Endothelial cell of umbilical vein (primary cell): ENCODE measurements around the gene CLN6. TPM values are rescaled to one million over a fixed set of nuclear protein-coding genes. Genes with fewer than 3 reads are reported as not detected.

Experiments
- BruUV-seq: library from RNA; stranded (reverse); fragments of 400-500 nt; replicated peaks from 2 replicates; lab custom pipeline; 2021; lab: Mats Ljungman, UMichigan
- CTCF ChIA-PET: fragments of 300-600, 350-600 bp; sonication (Branson Sonifier 250); formaldehyde crosslinking; loops from one replicate; lab custom pipeline; 2021; ENCODE audit warnings: antibody characterized with exemption, inconsistent platforms; lab: Charles Lee
- POLR2A ChIA-PET: fragments of 300-600, 350-600 bp; sonication (Branson Sonifier 250); formaldehyde crosslinking; loops from one replicate; lab custom pipeline; 2021; ENCODE audit warnings: antibody characterized with exemption, inconsistent platforms; lab: Charles Lee
- DNase-seq: peaks from one replicate; pipeline ENCODE4 v3.0.0-alpha.2; 2011; ENCODE audit warnings: low read depth, low spot score
- FAIRE-seq: peaks from 2 replicates; lab custom pipeline; 2011; peaks lifted over from hg19 to GRCh38; lab: Jason Lieb, UNC
- H2AFZ ChIP-seq: 2 replicates; pipeline ENCODE4 v1.6.0; 2012; ENCODE audit warnings: low read depth, low read length, control low read depth, inconsistent platforms
- H3K27ac ChIP-seq: 2 replicates; pipeline ENCODE4 v1.5.1; 2011; ENCODE audit warnings: low read depth, mild to moderate bottlenecking, control low read depth, low read length, moderate library complexity; ENCODE audit not compliant: insufficient read depth
- H3K27me3 ChIP-seq, 2 experiments: 2 replicates each; pipeline versions ENCODE4 v1.6.0 to v1.6.1; 2011; ENCODE audit warnings: low read length in 2 of 2, mixed read lengths in 1 of 2; ENCODE audit not compliant: control insufficient read depth in 2 of 2, insufficient read depth in 2 of 2
- H3K36me3 ChIP-seq, 2 experiments: 2 replicates in 1 of 2; 3 replicates in 1 of 2; pipeline ENCODE4 v1.5.1; 2011; ENCODE audit warnings: low read length in 2 of 2, mild to moderate bottlenecking in 1 of 2, moderate library complexity in 1 of 2; ENCODE audit not compliant: control insufficient read depth in 2 of 2, insufficient read depth in 2 of 2; ENCODE audit errors: extremely low read depth in 1 of 2
- H3K4me1 ChIP-seq: 3 replicates; pipeline ENCODE4 v1.5.1; 2011; ENCODE audit warnings: mild to moderate bottlenecking, low read length; ENCODE audit not compliant: control insufficient read depth, insufficient read depth; ENCODE audit errors: extremely low read depth
- H3K4me2 ChIP-seq: 2 replicates; pipeline ENCODE4 v1.6.1; 2011; ENCODE audit warnings: low read length, control low read depth, mixed read lengths; ENCODE audit not compliant: insufficient read depth
- H3K4me3 ChIP-seq, 3 experiments: fragments of 200-600 bp in 1 of 3; sonication (generic), shearing (Covaris generic) in 1 of 3; replicated peaks in 1 of 3; 2 replicates each; pipeline ENCODE4 v1.5.1; 2011 to 2016; ENCODE audit warnings: control low read depth in 3 of 3, low read length in 3 of 3, mild to moderate bottlenecking in 2 of 3, inconsistent platforms in 1 of 3, low read depth in 1 of 3, moderate library complexity in 1 of 3; ENCODE audit not compliant: insufficient read depth in 1 of 3
- H3K79me2 ChIP-seq: 2 replicates; pipeline ENCODE4 v1.6.0; 2012; ENCODE audit warnings: low read length, inconsistent platforms; ENCODE audit not compliant: control insufficient read depth, insufficient read depth
- H3K9ac ChIP-seq: replicated peaks from 2 replicates; pipeline ENCODE3; 2011; ENCODE audit warnings: low read length, control low read depth; ENCODE audit not compliant: insufficient read depth; ENCODE audit errors: extremely low read depth
- H3K9me1 ChIP-seq: replicated peaks from 3 replicates; pipeline ENCODE4 v1.6.0; 2011; ENCODE audit warnings: mild to moderate bottlenecking, low read length; ENCODE audit not compliant: control insufficient read depth, insufficient read depth; ENCODE audit errors: extremely low read depth
- H3K9me3 ChIP-seq: replicated peaks from 2 replicates; pipeline ENCODE4 v1.5.1; 2012; ENCODE audit warnings: low read length, inconsistent platforms; ENCODE audit not compliant: control insufficient read depth, insufficient read depth
- H4K20me1 ChIP-seq: replicated peaks from 2 replicates; pipeline ENCODE3; 2011; ENCODE audit warnings: mild to moderate bottlenecking, low read length; ENCODE audit not compliant: control insufficient read depth, insufficient read depth; ENCODE audit errors: extremely low read depth
- EZH2 ChIP-seq: IDR thresholded peaks from 2 replicates; pipeline ENCODE4 v1.6.1; 2012; ENCODE audit warnings: borderline replicate concordance, low read depth, mild to moderate bottlenecking, moderate library complexity, low read length, inconsistent platforms; ENCODE audit not compliant: severe bottlenecking
- FOS ChIP-seq: IDR thresholded peaks from 2 replicates; pipeline ENCODE4 v1.6.1; 2011; ENCODE audit warnings: mild to moderate bottlenecking, low read length, moderate library complexity, borderline replicate concordance; ENCODE audit not compliant: insufficient read depth
- GATA2 ChIP-seq: IDR thresholded peaks from 2 replicates; pipeline ENCODE4 v1.7.0; 2011; ENCODE audit warnings: low read depth, mild to moderate bottlenecking, moderate library complexity, mixed read lengths, low read length; ENCODE audit not compliant: insufficient read length, insufficient read depth
- JUN ChIP-seq: IDR thresholded peaks from 2 replicates; pipeline ENCODE4 v1.6.1; 2011; ENCODE audit warnings: borderline replicate concordance, low read depth; ENCODE audit not compliant: insufficient read length, insufficient read depth
- MYC ChIP-seq: IDR thresholded peaks from one replicate; pipeline ENCODE4 v1.6.1; 2011; ENCODE audit warnings: mild to moderate bottlenecking, low read depth, low read length
- POLR2A ChIP-seq: IDR thresholded peaks from 2 replicates; pipeline ENCODE4 v1.6.1; 2012; ENCODE audit warnings: low read depth, mild to moderate bottlenecking, control low read depth, low read length
- POLR2AphosphoS5 ChIP-seq: IDR thresholded peaks from 2 replicates; pipeline ENCODE4 v1.6.1; 2012; ENCODE audit warnings: low read depth, mild to moderate bottlenecking, control low read depth, low read length, moderate library complexity; ENCODE audit not compliant: insufficient read depth
- dilution Hi-C: fragments of 300-500 bp; cut with MboI; formaldehyde crosslinking; loops from one replicate; pipeline ENCODE4 v1.15.0; 2019; ENCODE audit warnings: low sequenced_read_pairs; ENCODE audit not compliant: extremely low pct_ligation_motif_present
- intact Hi-C: fragments of 100-400 bp; cut with micrococcal nuclease; formaldehyde crosslinking; loops from one replicate; pipeline ENCODE4 v1.10.0; 2022
- polyA plus RNA-seq, 4 experiments: library from polyadenylated mRNA; depleted of rRNA in 3 of 4; stranded (reverse) in 3 of 4; unstranded in 1 of 4; fragments of >200 nt; gene quantifications; 2 replicates each; pipeline versions ENCODE4 v1.2.1 to v1.2.3, GENCODE V29; 2011 to 2012; ENCODE audit warnings: missing spikeins in 1 of 4
- total RNA-seq: library from RNA; stranded (reverse); gene quantifications from 2 replicates; pipeline ENCODE4 v1.2.3, GENCODE V29; 2021
- TF ChIP-seq, protein P1 (sequence below): IDR thresholded peaks from 2 replicates; pipeline ENCODE4 v1.6.1; 2011; ENCODE audit not compliant: insufficient read depth, insufficient read length
- TF ChIP-seq, protein P2 (sequence below), 2 donors: IDR thresholded peaks; 1 replicate in 1 of 2; 2 replicates in 1 of 2; pipeline ENCODE4 v1.5.1; 2011; ENCODE audit warnings: low read length in 2 of 2, mild to moderate bottlenecking in 2 of 2, moderate library complexity in 2 of 2, control low read depth in 1 of 2, inconsistent platforms in 1 of 2, low read depth in 1 of 2; ENCODE audit not compliant: insufficient read depth in 1 of 2; ENCODE audit errors: extremely low read depth in 1 of 2

CLN6 gene
- total and polyA plus RNA-seq, 2 donors (not counting 3 experiments of a cell fraction or from before 2014, with no cell fraction given): 53.9 to 75.5 TPM

DNA sequence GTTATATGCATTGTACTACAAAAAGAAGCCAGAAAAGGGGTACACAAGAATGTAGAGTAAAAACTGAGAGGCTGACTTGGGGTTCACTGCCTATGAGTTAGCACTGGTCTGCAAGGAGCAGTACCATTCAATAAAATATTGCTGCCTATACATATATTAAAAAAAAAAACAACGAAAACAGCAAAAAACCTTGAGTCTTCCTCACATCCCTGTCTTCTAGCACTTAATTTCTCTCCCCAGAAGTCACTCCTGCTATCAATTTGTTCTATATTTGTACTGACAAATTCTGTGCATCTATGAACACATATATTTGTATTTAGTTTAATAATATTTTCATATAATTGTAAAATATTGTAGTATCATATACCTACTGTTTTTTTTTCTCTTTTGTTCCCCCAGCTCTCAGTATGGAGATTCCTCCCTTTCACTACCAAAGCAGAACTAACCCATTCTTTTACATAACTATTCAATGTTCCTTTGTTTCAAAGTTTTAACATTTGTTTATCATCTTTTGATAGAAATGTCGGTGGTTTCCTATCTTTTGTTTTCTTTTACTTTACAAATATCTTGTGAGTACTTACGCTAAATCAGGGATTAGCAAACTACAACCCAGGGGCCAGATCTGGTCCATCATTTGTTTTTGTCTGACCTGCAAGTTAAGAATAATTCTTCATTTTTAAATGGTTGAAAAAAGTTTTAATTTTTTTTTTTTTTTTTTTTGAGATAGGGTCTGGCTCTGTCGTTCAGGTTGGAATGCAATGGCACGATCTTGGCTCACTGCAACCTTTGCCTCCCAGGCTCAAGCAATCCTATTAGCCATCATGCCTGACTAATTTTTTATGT, 33.2 kb upstream of the CLN6 start:
- DNase-seq (no peak), FAIRE-seq (no peak)
- H4K20me1 ChIP-seq: no peaks in the 10 kb centered on the region
- POLR2A ChIA-PET: no interaction called here
- no peaks in the 10 kb centered on the region for H3K79me2 ChIP-seq
- peaks cover 30 to 45% of the 10 kb centered on the region in 2 experiments for H3K27me3 ChIP-seq
- no peak overlapping the region for H3K4me3 ChIP-seq
- no TSS peak for BruUV-seq
- TF ChIP-seq EZH2: no peak
- TF ChIP-seq, protein P1, sequence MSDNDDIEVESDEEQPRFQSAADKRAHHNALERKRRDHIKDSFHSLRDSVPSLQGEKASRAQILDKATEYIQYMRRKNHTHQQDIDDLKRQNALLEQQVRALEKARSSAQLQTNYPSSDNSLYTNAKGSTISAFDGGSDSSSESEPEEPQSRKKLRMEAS: no peak
- TF ChIP-seq, protein P2, sequence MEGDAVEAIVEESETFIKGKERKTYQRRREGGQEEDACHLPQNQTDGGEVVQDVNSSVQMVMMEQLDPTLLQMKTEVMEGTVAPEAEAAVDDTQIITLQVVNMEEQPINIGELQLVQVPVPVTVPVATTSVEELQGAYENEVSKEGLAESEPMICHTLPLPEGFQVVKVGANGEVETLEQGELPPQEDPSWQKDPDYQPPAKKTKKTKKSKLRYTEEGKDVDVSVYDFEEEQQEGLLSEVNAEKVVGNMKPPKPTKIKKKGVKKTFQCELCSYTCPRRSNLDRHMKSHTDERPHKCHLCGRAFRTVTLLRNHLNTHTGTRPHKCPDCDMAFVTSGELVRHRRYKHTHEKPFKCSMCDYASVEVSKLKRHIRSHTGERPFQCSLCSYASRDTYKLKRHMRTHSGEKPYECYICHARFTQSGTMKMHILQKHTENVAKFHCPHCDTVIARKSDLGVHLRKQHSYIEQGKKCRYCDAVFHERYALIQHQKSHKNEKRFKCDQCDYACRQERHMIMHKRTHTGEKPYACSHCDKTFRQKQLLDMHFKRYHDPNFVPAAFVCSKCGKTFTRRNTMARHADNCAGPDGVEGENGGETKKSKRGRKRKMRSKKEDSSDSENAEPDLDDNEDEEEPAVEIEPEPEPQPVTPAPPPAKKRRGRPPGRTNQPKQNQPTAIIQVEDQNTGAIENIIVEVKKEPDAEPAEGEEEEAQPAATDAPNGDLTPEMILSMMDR (IDR thresholded peaks at IDR 0.05; ENCODE audit: extremely low read depth in 1 of 2, insufficient read depth in 1 of 2, low read depth in 1 of 2, low read length in 2 of 2): no peak
- TF ChIP-seq JUN: no peak
- no peak for TF ChIP-seq POLR2AphosphoS5
- no peak for TF ChIP-seq GATA2
- TF ChIP-seq FOS: no peak
- TF ChIP-seq MYC: no peak
- no peak for TF ChIP-seq POLR2A
- H3K9ac ChIP-seq: no peak overlapping the region
- no peak overlapping the region for H3K4me2 ChIP-seq
- CTCF ChIA-PET: interaction anchor here (1.3 to 5.6 kb wide), 2 partner anchors 9 to 44 kb away, joined by 4 to 31 read pairs; no protein-coding TSS in a partner anchor
- dilution Hi-C loops: no loop called here
- H3K36me3 ChIP-seq: no peaks in the 10 kb centered on the region
- H3K4me1 ChIP-seq: no peaks in the 10 kb centered on the region
- H3K9me1 ChIP-seq: no peaks in the 10 kb centered on the region
- no peak overlapping the region for H2AFZ ChIP-seq
- no peaks in the 10 kb centered on the region for H3K9me3 ChIP-seq
- no peak overlapping the region for H3K27ac ChIP-seq
- intact Hi-C loops: no loop called here
